Measurements from ENCODE around the gene KRT4.

The KRT4 gene

GRCh38 chr12:52792185-52793029, 21.5 kb downstream of the KRT4 start:
- no peak for DNase-seq (ENCODE audit: extremely low read depth, insufficient read length)
- Histone ChIP-seq H3K27me3 (replicated peaks; ENCODE audit: control insufficient read depth, insufficient read depth, low read length) (no peaks in the 10 kb centered on the region; the same call in 1 of the 2 replicates), H3K36me3 (ENCODE audit: control insufficient read depth, insufficient read depth, low read length) (no peaks in the 10 kb centered on the region), H3K4me3 (replicated peaks; ENCODE audit: low read depth, low read length) (no peak overlapping the region)
- TF ChIP-seq CTCF (IDR thresholded peaks at IDR 0.05; ENCODE audit: insufficient read depth, low read length, poor library complexity, severe bottlenecking): no peak

GRCh38 chr12:52791271-52792184, 22.4 kb downstream of the KRT4 start:
- no peaks in the 10 kb centered on the region; the same call in 1 of the 2 replicates for H3K27me3 ChIP-seq (replicated peaks; ENCODE audit: control insufficient read depth, insufficient read depth, low read length)
- no peak overlapping the region for H3K4me3 ChIP-seq (replicated peaks; ENCODE audit: low read depth, low read length)
- DNase-seq (ENCODE audit: extremely low read depth, insufficient read length): no peak
- H3K36me3 ChIP-seq (ENCODE audit: control insufficient read depth, insufficient read depth, low read length): no peaks in the 10 kb centered on the region
- no peak for TF ChIP-seq CTCF (IDR thresholded peaks at IDR 0.05; ENCODE audit: insufficient read depth, low read length, poor library complexity, severe bottlenecking)

GRCh38 chr12:52790427-52791270, 23.3 kb downstream of the KRT4 start:
- H3K27me3 ChIP-seq (replicated peaks; ENCODE audit: control insufficient read depth, insufficient read depth, low read length): no peaks in the 10 kb centered on the region; the same call in 1 of the 2 replicates
- no peaks in the 10 kb centered on the region for H3K36me3 ChIP-seq (ENCODE audit: control insufficient read depth, insufficient read depth, low read length)
- DNase-seq (ENCODE audit: extremely low read depth, insufficient read length): no peak
- no peak for TF ChIP-seq CTCF (IDR thresholded peaks at IDR 0.05; ENCODE audit: insufficient read depth, low read length, poor library complexity, severe bottlenecking)
- H3K4me3 ChIP-seq (replicated peaks; ENCODE audit: low read depth, low read length): no peak overlapping the region

GRCh38 chr12:52789637-52790426, 24.1 kb downstream of the KRT4 start:
- Histone ChIP-seq H3K4me3 (replicated peaks; ENCODE audit: low read depth, low read length) (no peak overlapping the region), H3K27me3 (replicated peaks; ENCODE audit: control insufficient read depth, insufficient read depth, low read length) (no peaks in the 10 kb centered on the region; the same call in 1 of the 2 replicates)
- DNase-seq (ENCODE audit: extremely low read depth, insufficient read length): no peak

More at GRCh38 chr12:52789637-52790426, 24.1 kb downstream of the KRT4 start:
- TF ChIP-seq CTCF (IDR thresholded peaks at IDR 0.05; ENCODE audit: insufficient read depth, low read length, poor library complexity, severe bottlenecking): no peak
- no peaks in the 10 kb centered on the region for H3K36me3 ChIP-seq (ENCODE audit: control insufficient read depth, insufficient read depth, low read length)
